Stimulated activated CD8-positive, alpha-beta memory T cell treated with anti-CD3 and anti-CD28 coated beads, Interleukin-2, amount 100 ng/mL, for 1 hour (primary cell): ENCODE measurements around the gene HOXC9.

ENCODE experiments used
- DNase-seq, 2 donors: peaks; one replicate each; pipeline ENCODE4 v3.0.0-alpha.2; 2020; ENCODE audit warnings: low read depth in 2 of 2

The HOXC9 gene

DNA sequence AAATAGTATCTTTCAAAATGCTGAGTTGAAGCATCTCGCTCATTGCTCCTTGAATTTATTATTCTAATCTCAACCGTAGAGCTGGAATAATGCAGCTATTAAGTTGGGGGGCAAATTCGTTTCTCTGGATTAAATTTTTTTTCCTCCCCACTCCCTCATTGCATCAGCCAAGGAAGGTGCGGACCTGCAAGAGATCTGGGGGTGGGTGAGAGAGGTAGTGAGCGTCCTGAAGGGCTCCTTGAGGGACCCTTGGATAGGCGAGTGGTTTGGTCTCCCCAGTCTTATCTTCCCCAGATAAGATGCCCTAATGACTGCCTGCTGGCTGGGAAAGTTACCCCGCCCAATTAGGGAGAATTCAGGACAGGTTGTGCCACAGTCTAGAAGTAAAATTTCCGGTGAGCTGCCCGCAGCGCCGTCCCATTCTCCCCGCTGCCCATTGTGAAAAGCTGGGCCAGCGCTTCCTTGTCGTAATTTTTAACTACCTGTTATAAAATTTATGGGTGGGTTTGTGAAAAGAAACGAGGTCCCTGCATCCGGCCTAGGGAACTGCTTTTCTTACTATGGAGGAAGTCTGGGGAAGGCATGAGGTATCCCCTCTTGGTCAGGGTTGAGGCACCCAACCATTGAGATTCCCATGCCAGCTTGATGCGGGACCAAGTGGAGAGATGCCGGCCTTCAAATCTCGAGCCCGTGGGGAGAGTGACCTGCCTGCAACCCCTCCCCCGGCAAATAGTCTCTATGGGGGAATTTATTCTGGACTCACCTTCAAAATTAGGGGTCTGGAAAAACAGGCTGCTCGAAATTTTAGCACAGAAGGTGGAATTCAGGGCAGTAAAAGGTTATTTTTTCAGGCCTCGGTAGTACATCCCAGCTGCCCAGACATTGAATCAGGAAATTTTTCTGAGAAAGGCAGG is 15.3 kb downstream of the HOXC9 start:
- DNase-seq, result no peak

DNA sequence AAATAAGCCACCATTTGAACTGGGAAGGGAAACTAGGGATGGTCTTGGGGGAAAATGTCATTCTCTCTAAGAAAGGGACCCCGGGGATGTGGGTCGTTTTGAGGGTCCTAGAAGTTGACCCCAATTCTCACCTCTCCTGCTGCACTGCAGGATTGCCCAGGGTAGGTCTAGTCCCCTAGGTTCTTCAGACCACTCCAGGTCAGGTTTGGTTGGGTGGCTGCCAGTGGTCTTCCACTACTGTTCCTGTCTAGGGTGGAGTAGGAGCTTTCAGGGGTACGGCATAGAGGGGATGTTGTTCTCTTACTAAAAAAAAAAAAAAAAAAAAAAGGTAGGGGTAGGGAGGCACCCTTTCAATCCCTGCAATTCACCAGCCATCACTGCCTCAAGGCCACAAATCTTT is 16.1 kb downstream of the HOXC9 start:
- DNase-seq, result no peak

GRCh38 chr12:54016478-54016964 is 16.6 kb downstream of the HOXC9 start:
- no peak for DNase-seq

DNA sequence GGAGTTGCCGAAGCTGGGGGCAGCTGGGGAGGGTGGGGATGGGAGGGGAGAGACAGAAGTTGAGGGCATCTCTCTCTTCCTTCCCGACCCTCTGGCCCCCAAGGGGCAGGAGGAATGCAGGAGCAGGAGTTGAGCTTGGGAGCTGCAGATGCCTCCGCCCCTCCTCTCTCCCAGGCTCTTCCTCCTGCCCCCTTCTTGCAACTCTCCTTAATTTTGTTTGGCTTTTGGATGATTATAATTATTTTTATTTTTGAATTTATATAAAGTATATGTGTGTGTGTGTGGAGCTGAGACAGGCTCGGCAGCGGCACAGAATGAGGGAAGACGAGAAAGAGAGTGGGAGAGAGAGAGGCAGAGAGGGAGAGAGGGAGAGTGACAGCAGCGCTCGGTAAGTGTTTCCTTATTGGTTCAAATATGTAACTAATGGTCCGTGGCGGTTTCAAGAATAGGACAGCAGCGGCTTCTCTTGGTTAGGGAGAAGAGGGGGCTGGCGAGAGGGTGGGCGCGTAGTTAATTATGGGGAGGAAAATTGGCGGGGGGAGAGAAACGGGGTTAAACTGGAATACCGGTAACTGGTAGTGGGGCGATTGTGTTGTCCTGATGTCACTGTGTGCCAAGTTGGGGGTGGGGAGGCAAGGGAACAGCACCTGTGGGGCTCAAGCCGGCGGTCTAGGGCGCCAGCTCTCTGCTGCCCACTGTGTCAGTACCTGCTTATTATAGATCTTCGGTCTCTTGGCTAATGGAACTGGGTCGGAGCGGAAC is 17.2 kb downstream of the HOXC9 start:
- DNase-seq, result no peak

GRCh38 chr12:54017878-54018467 is 18.0 kb downstream of the HOXC9 start:
- DNase-seq, result peak; percentile 35 to 63

DNA sequence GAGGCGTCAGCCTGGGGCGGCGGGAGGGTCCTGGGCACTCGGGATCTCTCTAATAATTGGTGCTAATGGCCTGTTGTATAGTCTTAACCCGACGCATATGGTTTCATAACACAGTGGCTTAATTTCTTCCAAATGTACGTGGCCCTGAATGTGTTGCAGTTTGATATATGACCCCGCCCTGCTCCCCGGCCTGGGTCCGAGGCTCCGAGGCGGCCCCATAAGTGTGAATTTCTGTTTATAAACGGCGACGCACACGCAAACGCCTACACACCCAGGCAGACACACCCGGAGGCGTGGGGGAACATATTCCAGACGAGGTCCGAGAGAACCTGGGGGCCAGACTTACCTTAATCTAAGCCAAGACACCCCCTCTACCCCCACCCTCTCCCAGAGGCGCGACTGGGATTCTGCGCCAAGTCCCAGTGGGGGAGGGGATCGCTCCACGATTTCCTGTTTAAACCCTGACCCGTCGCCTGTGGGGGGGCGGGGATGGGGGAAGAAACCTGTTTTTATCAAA is 18.6 kb downstream of the HOXC9 start:
- no peak for DNase-seq

- no peak for DNase-seq
These were observed 19.3 kb downstream of the HOXC9 start for GRCh38 chr12:54019091-54019811.

- no peak for DNase-seq
These were observed 20.1 kb downstream of the HOXC9 start for GRCh38 chr12:54019924-54020590.

- DNase-seq, result no peak
These were observed 20.8 kb downstream of the HOXC9 start for GRCh38 chr12:54020591-54021405.

DNA sequence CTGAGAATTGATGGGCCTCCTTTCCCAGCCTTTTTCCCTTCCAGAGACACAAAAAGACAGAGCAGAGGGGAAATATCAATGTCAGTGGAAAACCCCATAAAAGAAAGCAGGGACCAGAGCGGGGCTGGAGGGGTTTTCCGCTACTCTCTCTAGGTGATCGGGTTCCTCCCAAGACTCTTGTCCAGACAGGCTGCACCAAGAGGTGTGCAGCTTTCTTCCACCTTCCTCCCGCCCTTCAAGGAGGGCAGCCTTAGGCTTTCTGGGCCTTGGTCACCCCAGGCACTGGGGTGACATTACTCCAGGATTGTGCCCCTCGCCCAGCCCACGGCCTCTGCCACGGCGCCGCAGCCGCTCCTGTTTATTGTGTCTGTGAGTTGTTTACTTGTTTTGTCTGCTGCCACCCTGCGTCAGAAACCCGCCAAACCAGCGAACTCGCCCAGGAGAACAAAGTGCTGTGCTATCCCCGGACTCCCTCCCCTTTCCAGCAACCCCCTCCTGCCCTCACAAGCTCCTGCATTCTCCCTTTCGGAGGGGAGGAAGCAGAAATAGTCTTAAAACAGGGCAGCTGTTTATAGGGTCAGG is 21.6 kb downstream of the HOXC9 start:
- no peak for DNase-seq

- DNase-seq, result no peak
These were observed 23.3 kb downstream of the HOXC9 start for GRCh38 chr12:54022960-54023884.

- DNase-seq, result no peak
These were observed 24.2 kb downstream of the HOXC9 start for GRCh38 chr12:54024127-54024526.

DNA sequence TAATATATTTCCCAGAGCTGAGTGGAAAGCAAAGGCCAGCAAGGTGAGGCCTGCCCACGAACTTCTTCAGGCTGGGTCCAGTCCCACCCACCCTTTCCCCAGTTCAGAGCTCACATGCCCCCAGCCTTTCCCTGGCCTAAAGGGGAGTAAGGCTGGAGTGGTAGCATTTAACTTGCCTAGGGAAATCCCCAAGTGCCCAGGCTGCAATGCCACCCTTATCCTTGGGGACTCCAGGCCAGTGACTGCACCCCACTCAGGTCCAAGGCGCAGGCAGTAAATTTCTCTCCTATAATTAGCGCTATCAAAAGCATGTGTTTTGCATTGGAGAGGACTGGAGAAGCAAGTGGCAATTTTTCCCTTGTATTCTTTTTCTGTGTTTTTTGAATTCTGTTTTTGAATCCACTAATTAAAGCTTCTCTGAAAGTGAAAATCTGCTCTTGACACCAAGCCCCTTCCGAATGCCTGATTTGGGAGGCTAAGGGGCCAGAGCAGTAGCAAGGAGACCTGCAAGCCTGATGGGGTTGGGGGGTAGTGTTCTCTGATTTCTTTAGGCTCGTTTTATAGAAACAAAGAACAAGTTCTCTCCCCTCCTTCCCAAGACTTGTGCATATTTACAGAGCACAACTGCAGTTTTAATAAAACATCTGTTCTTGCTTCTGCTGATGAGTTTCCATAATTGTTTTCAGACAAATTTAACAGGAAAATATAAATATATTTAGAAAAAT is 24.8 kb downstream of the HOXC9 start:
- DNase-seq, result no peak

DNA sequence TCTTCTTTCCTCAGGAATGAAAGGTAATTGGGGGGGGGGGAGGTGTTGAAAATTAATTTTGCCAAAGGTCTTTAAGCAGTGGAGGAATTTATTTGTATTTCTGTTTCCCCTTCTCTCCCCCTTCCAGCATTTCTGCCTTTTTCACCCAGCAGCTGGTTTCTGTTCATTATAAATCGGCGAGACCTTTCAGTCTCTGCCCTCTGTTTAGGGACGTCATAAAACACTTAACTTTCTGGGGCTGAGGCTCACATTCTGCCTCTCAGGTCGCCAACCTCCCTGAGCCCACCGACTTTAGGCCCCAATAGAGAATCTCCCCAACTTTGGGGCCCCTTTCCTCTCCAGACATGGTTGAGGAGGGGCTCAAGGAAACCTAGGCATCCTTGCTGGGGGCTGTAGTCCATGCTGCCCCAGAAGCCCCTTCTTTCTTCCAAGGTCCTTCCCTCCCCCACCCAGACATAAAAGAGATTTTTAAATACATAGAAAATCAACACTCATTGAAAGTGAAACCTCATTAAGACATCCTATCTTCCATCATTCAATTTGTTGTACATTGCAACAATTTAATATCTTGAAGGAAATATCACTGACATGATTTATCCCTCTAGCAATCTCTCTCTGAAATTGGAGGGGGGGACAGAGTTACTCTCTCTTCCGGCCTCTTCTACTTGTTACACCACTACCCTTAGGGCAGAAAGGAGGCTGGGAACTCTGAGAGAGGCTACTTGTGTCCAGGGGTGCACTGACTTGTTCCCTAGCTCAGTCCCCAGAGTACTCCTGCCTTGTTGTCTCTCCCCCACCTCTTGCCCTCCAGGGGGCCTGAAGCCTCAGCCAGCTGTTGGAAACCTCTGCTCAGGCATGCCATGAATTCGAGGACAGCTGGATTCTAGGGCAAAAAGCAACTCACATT is 25.8 kb downstream of the HOXC9 start:
- DNase-seq, result no peak

- DNase-seq, result no peak
These were observed 26.9 kb downstream of the HOXC9 start for GRCh38 chr12:54026640-54027441.

DNA sequence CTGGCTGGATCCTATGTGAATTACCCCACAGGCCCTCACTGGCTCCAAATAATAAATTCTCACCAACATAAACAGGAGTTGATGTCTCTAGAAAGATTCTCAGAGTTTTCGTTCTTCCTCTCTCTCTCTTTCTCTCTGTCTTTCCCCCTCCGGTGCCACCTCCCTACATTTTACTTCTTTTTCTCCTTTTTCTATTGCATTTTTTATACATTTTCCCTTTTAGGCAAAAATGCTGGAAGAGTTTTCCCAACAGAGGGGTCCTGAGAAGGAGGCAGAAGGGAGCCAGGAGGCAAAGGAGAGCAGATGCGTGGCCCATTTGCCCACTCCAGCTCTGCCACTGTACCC is 27.5 kb downstream of the HOXC9 start:
- DNase-seq, result no peak
